ENCODE measurements around the gene ATXN2. TPM values are rescaled to one million over a fixed set of nuclear protein-coding genes. Genes with fewer than 3 reads are reported as not detected.

ATXN2 gene
- total RNA-seq, 1 experiment from 2014 or later, result 108 TPM

- no peak overlapping the region for H3K4me2 ChIP-seq
- H4K20me1 ChIP-seq (ENCODE audit: insufficient read depth), result peaks cover 18% of the 10 kb centered on the region
- no peaks in the 10 kb centered on the region; the same call in 1 of the 2 replicates for H3K4me1 ChIP-seq (replicated peaks; ENCODE audit: insufficient read depth)
- no peak for DNase-seq
- peaks cover 1% of the 10 kb centered on the region; the same call in 1 of the 2 replicates for H3K36me3 ChIP-seq (ENCODE audit: low read depth)
- H3K9me2 ChIP-seq (ENCODE audit: insufficient read depth), result no peaks in the 10 kb centered on the region
- TF ChIP-seq EZH2 (IDR thresholded peaks at IDR 0.05; ENCODE audit: low read depth) (no peak), CTCF (conservative IDR thresholded peaks at IDR 0.05) (no peak)
- no peaks in the 10 kb centered on the region for H3K9me3 ChIP-seq (ENCODE audit: insufficient read depth, low read depth)
- no peak overlapping the region for H3K4me3 ChIP-seq
- intact Hi-C loops (cut with micrococcal nuclease; ENCODE audit: unreplicated experiment), result no loop called here
- H3F3A ChIP-seq (ENCODE audit: insufficient read depth, low read depth), result peaks cover 66% of the 10 kb centered on the region
- no peaks in the 10 kb centered on the region for H3K27me3 ChIP-seq (ENCODE audit: insufficient read depth, low read depth)
- H3K79me2 ChIP-seq (ENCODE audit: low read depth), result no peaks in the 10 kb centered on the region
- ChIA-PET POLR2A (ENCODE audit: unreplicated experiment) (no interaction called here), CTCF (no interaction called here)
- no peak overlapping the region for H3K27ac ChIP-seq
- no peak overlapping the region for H2AFZ ChIP-seq
- BruUV-seq (replicated peaks), result no TSS peak
These were observed 154.0 kb downstream of the ATXN2 start for GRCh38 chr12:111444925-111445725.

DNA sequence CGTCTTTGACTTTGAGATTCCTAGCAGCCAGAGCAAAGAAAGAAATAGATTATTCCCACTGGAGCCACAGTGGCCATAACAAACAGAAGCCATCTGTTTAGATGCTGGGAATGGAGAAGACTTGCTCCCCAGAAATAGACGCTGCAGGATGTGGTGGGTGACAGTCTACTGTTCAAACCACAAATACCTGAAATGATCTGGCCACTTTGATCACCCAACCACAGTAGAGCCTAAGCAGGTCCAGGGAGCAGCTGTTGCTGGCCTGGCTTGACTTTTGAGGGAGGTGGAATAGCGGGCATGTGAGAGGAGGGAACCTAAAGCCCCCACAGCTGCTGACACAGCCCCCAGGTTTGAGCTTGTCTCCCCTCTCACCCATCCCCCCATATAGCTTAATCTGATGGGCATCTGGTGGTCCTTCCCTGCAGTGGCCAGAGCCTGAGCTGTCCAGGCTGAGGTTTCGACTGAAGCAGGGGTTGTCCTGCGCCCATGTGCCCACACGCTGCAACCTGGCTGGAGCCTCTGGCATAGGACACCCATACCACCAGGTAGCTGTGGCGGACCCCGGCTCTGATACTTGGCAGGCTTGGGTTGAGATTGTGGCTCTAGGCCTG, 154.7 kb downstream of the ATXN2 start:
- Histone ChIP-seq H3K4me1 (replicated peaks; ENCODE audit: insufficient read depth) (no peaks in the 10 kb centered on the region; the same call in 1 of the 2 replicates), H3K9me3 (ENCODE audit: insufficient read depth, low read depth) (no peaks in the 10 kb centered on the region), H2AFZ (no peak overlapping the region), H3K27me3 (ENCODE audit: insufficient read depth, low read depth) (no peaks in the 10 kb centered on the region), H4K20me1 (ENCODE audit: insufficient read depth) (peaks cover 18% of the 10 kb centered on the region), H3K27ac (no peak overlapping the region), H3K9me2 (ENCODE audit: insufficient read depth) (no peaks in the 10 kb centered on the region), H3K4me3 (no peak overlapping the region), H3K79me2 (ENCODE audit: low read depth) (no peaks in the 10 kb centered on the region), H3K36me3 (ENCODE audit: low read depth) (no peaks in the 10 kb centered on the region; the same call in 1 of the 2 replicates), H3F3A (ENCODE audit: insufficient read depth, low read depth) (peaks cover 65% of the 10 kb centered on the region), H3K4me2 (no peak overlapping the region)
- no peak for DNase-seq
- POLR2A ChIA-PET (ENCODE audit: unreplicated experiment), result no interaction called here
- CTCF ChIA-PET, result no interaction called here
- BruUV-seq (replicated peaks), result no TSS peak
- intact Hi-C loops (cut with micrococcal nuclease; ENCODE audit: unreplicated experiment), result no loop called here
- TF ChIP-seq EZH2 (IDR thresholded peaks at IDR 0.05; ENCODE audit: low read depth) (no peak), CTCF (conservative IDR thresholded peaks at IDR 0.05) (no peak)

GRCh38 chr12:111443586-111443985, 155.5 kb downstream of the ATXN2 start:
- no peak for DNase-seq
- no peak overlapping the region for H3K4me2 ChIP-seq
- H3K4me1 ChIP-seq (replicated peaks; ENCODE audit: insufficient read depth), result peaks cover 2% of the 10 kb centered on the region
- H4K20me1 ChIP-seq (ENCODE audit: insufficient read depth), result peaks cover 18% of the 10 kb centered on the region
- BruUV-seq (replicated peaks), result no TSS peak
- intact Hi-C loops (cut with micrococcal nuclease; ENCODE audit: unreplicated experiment), result no loop called here
- no peak overlapping the region for H3K27ac ChIP-seq
- ChIA-PET CTCF (no interaction called here), POLR2A (ENCODE audit: unreplicated experiment) (no interaction called here)
- H3K79me2 ChIP-seq (ENCODE audit: low read depth), result 0 out of 2 replicates have a peak, but pooled peaks cover 4% of the 10 kb centered on the region
- no peaks in the 10 kb centered on the region; the same call in 1 of the 2 replicates for H3K36me3 ChIP-seq (ENCODE audit: low read depth)
- no peaks in the 10 kb centered on the region for H3K9me2 ChIP-seq (ENCODE audit: insufficient read depth)
- H3K4me3 ChIP-seq, result no peak overlapping the region
- peaks cover 61% of the 10 kb centered on the region for H3F3A ChIP-seq (ENCODE audit: insufficient read depth, low read depth)
- no peak for TF ChIP-seq EZH2 (IDR thresholded peaks at IDR 0.05; ENCODE audit: low read depth)
- no peak for TF ChIP-seq CTCF (conservative IDR thresholded peaks at IDR 0.05)
- H3K9me3 ChIP-seq (ENCODE audit: insufficient read depth, low read depth), result no peaks in the 10 kb centered on the region
- no peak overlapping the region for H2AFZ ChIP-seq
- no peaks in the 10 kb centered on the region for H3K27me3 ChIP-seq (ENCODE audit: insufficient read depth, low read depth)
